Measurements from ENCODE around the gene GJA3. TPM values are rescaled to one million over a fixed set of nuclear protein-coding genes. Genes with fewer than 3 reads are reported as not detected.

Gene GJA3
- total and polyA plus RNA-seq, 2 of the 8 experiments (the other 6 are each of a cell fraction or from before 2014, with no cell fraction given) = 0.12 to 0.60 TPM

- TF ChIP-seq GABPA (IDR thresholded peaks at IDR 0.05; ENCODE audit: borderline replicate concordance, insufficient read depth, low read length) (no peak), EGR1 (IDR thresholded peaks at IDR 0.05; ENCODE audit: borderline replicate concordance, low read depth, low read length) (no peak), BACH1 (IDR thresholded peaks at IDR 0.05; ENCODE audit: low read length) (no peak), SRF (IDR thresholded peaks at IDR 0.05; ENCODE audit: low read depth, low read length) (no peak), GTF2F1 (IDR thresholded peaks at IDR 0.05; ENCODE audit: borderline replicate concordance, low read depth, low read length) (no peak), CHD2 (IDR thresholded peaks at IDR 0.05; ENCODE audit: low read length) (no peak)
Measured at GRCh38 chr13:20129076-20129475, 31.8 kb downstream of the GJA3 start (continued).
